DND-41 (cell line): ENCODE data around the gene FOXF2.

Experiments used
- ATAC-seq: fragments of 200-7000 bp; cut with Tn5 transposase; 3 replicates; pipeline ENCODE4 v1.9.1; 2021; ENCODE audit warnings: low read depth; ENCODE audit not compliant: insufficient read depth
- DNase-seq: peaks from one replicate; pipeline ENCODE4 v3.0.0-alpha.2; 2020
- H2AFZ ChIP-seq: 2 replicates; pipeline ENCODE4 v1.6.0; 2012; ENCODE audit warnings: low read depth, low read length
- H3K27ac ChIP-seq: 2 replicates; pipeline ENCODE4 v1.5.1; 2012; ENCODE audit warnings: low read length, inconsistent platforms
- H3K27me3 ChIP-seq: fragments of 200-600 bp; sonication (generic); 2 replicates; pipeline ENCODE4 v1.6.0; 2012; ENCODE audit warnings: low read length, mild to moderate bottlenecking, inconsistent platforms; ENCODE audit not compliant: insufficient read depth, poor library complexity
- H3K36me3 ChIP-seq: 2 replicates; pipeline ENCODE4 v1.5.1; 2012; ENCODE audit warnings: low read length, inconsistent platforms; ENCODE audit not compliant: insufficient read depth
- H3K4me1 ChIP-seq: 2 replicates; pipeline ENCODE4 v1.5.1; 2012; ENCODE audit warnings: mild to moderate bottlenecking, low read length; ENCODE audit not compliant: insufficient read depth
- H3K4me2 ChIP-seq: 2 replicates; pipeline ENCODE4 v1.6.0; 2012; ENCODE audit warnings: mild to moderate bottlenecking, moderate library complexity, low read length, inconsistent platforms; ENCODE audit not compliant: insufficient read depth
- H3K4me3 ChIP-seq, 2 experiments: fragments of 200-600 bp in 1 of 2; shearing (Covaris generic) in 1 of 2; 2 replicates each; pipeline ENCODE4 v1.5.1; 2012 to 2016; ENCODE audit warnings: inconsistent platforms in 2 of 2, low read length in 2 of 2, mild to moderate bottlenecking in 2 of 2, low read depth in 1 of 2, moderate library complexity in 1 of 2
- H3K79me2 ChIP-seq: 2 replicates; pipeline ENCODE4 v1.6.0; 2012; ENCODE audit warnings: low read length, inconsistent platforms; ENCODE audit not compliant: insufficient read depth
- H3K9ac ChIP-seq: 2 replicates; pipeline ENCODE4 v1.6.0; 2012; ENCODE audit warnings: low read depth, mild to moderate bottlenecking, inconsistent platforms, low read length, moderate library complexity
- H3K9me3 ChIP-seq: 2 replicates; pipeline ENCODE4 v1.5.1; 2012; ENCODE audit warnings: low read length, moderate library complexity, mild to moderate bottlenecking, inconsistent platforms; ENCODE audit not compliant: insufficient read depth, severe bottlenecking
- H4K20me1 ChIP-seq: 2 replicates; pipeline ENCODE4 v1.6.0; 2012; ENCODE audit warnings: low read length; ENCODE audit not compliant: insufficient read depth
- EZH2 ChIP-seq: IDR thresholded peaks from 3 replicates; pipeline ENCODE4 v1.6.1; 2012; ENCODE audit warnings: borderline replicate concordance, low read depth, mild to moderate bottlenecking, moderate library complexity, low read length, inconsistent platforms; ENCODE audit not compliant: severe bottlenecking
- TF ChIP-seq, protein P1 (sequence below): IDR thresholded peaks from 2 replicates; pipeline ENCODE4 v1.5.1; 2012; ENCODE audit warnings: borderline replicate concordance, low read length, moderate library complexity, mild to moderate bottlenecking; ENCODE audit not compliant: poor library complexity, severe bottlenecking; ENCODE audit errors: extremely low read depth

Gene FOXF2

DNA sequence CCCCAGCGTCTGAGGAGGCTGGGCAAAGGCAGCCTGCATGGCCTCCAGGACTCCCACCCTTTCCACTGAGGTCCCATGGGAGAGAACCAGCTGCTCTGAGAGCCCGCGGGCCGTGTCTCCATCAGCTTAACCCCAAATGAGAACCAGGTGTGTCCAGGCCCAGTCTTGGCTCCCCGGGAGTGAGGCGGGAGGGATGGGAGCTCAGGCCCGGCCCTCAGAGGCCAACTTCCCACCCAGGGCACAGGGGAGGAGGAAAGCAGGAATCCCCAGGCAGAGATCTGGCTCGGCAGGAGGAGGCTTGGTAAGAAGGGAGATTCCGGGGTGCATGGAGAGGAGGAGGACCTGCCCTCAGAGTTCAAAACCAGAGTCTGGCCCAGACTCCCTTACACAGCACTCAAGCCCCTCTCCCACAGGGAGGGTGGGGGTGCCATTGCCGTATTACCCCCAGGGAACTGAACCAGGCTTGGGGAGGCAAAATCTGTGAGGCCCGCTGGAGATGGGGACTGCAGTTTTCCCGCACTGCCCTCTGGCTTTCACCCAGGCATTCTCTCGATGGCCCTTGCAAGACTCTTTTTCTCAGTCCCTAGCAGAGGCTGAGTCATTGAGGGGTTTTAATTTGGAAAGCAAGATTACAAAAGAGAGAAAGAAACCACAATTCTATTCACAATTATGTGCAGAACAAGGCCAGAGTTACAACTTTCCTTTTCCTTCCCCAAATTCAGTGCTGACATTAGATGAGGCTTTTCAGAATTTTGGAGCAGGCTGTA lies 17.1 kb downstream of the FOXF2 start:
- H3K4me1 ChIP-seq = no peaks in the 10 kb centered on the region
- no peaks in the 10 kb centered on the region for H3K36me3 ChIP-seq
- H3K79me2 ChIP-seq = no peaks in the 10 kb centered on the region
- no peaks in the 10 kb centered on the region for H4K20me1 ChIP-seq
- no peak overlapping the region for H2AFZ ChIP-seq
- TF ChIP-seq, protein P1, sequence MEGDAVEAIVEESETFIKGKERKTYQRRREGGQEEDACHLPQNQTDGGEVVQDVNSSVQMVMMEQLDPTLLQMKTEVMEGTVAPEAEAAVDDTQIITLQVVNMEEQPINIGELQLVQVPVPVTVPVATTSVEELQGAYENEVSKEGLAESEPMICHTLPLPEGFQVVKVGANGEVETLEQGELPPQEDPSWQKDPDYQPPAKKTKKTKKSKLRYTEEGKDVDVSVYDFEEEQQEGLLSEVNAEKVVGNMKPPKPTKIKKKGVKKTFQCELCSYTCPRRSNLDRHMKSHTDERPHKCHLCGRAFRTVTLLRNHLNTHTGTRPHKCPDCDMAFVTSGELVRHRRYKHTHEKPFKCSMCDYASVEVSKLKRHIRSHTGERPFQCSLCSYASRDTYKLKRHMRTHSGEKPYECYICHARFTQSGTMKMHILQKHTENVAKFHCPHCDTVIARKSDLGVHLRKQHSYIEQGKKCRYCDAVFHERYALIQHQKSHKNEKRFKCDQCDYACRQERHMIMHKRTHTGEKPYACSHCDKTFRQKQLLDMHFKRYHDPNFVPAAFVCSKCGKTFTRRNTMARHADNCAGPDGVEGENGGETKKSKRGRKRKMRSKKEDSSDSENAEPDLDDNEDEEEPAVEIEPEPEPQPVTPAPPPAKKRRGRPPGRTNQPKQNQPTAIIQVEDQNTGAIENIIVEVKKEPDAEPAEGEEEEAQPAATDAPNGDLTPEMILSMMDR = no peak
- no peak for TF ChIP-seq EZH2
- H3K9me3 ChIP-seq = no peaks in the 10 kb centered on the region
- no peak for ATAC-seq
- no peak overlapping the region for H3K9ac ChIP-seq
- no peak overlapping the region for H3K27ac ChIP-seq
- H3K4me2 ChIP-seq = no peak overlapping the region
- no peak overlapping the region for H3K4me3 ChIP-seq
- DNase-seq = no peak
- no peaks in the 10 kb centered on the region for H3K27me3 ChIP-seq

DNA sequence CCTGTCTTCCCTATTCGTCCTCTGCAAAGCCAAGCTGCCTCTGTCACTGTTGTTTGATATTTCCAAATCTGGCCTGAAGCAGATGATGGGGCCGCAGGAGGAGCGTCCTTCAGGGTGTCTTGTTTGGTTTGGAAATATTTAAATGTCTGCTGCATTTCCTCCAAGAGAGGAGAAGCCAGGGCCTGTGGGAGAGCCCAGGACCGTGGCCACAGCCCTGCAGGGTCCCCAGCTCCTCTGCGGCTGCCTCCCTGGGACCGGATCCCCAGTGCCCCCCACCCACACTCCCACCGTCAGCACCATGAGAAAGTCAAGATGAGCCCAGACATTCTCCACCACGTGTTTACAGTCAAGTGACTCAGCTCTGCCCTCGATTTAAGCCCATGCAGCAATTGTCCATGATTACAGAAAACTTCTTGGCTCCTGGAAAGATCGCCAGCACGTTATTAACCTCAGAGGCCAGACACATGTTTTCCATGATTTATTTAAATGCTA lies 18.2 kb downstream of the FOXF2 start:
- no peaks in the 10 kb centered on the region for H3K79me2 ChIP-seq
- no peaks in the 10 kb centered on the region for H4K20me1 ChIP-seq
- H3K9ac ChIP-seq = no peak overlapping the region
- ATAC-seq = no peak
- TF ChIP-seq, protein P1 = no peak
- TF ChIP-seq EZH2 = no peak
- no peaks in the 10 kb centered on the region for H3K9me3 ChIP-seq
- H3K4me2 ChIP-seq = no peak overlapping the region
- no peaks in the 10 kb centered on the region for H3K4me1 ChIP-seq
- no peak for DNase-seq
- no peaks in the 10 kb centered on the region for H3K36me3 ChIP-seq
- H3K27ac ChIP-seq = no peak overlapping the region
- no peak overlapping the region for H3K4me3 ChIP-seq
- no peaks in the 10 kb centered on the region for H3K27me3 ChIP-seq
- no peak overlapping the region for H2AFZ ChIP-seq

DNA sequence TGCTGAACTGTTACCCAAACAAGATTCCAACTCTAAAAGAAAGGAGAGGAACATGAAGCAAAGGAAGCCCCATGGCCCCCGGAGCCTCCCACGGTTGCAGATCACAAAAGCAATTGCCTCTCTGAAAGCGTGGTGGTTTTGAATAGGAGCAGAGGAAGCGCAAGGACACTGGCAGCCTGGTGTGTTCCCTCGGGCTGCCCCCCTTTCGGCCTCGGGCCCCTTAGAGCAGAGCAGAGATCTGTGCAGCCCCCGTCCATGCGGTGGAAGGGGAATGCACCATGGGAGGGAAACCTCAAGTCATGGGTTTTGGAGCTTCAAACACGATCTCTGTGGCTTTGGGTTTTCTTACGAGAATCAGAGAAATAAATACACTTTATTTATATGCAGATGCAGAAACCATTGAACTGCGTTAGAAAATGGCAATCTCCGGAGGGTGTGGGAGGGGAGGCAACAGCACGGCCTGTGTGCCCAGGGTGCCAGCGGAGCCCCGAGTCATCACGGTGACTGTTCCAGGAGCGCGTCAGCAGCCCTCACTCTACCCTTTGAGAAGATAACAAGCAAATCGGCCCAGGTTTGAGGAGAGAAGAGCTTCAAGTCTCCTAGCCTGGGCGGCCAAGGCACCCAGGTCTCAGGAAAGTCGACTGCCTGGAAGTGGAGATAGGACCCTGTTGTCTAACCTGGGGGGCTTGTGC lies 20.5 kb downstream of the FOXF2 start:
- Histone ChIP-seq H3K9ac (no peak overlapping the region), H4K20me1 (no peaks in the 10 kb centered on the region), H3K27ac (no peak overlapping the region), H3K79me2 (no peaks in the 10 kb centered on the region), H2AFZ (no peak overlapping the region), H3K4me1 (no peaks in the 10 kb centered on the region), H3K36me3 (no peaks in the 10 kb centered on the region), H3K4me3 (no peak overlapping the region), H3K4me2 (no peak overlapping the region), H3K9me3 (no peaks in the 10 kb centered on the region), H3K27me3 (no peaks in the 10 kb centered on the region)
- DNase-seq (no peak), ATAC-seq (no peak)
- TF ChIP-seq EZH2 = no peak
- TF ChIP-seq, protein P1 = no peak
